GM12873 (cell line): ENCODE data around the gene DIAPH3.

ENCODE experiments used
- CTCF ChIP-seq: IDR thresholded peaks from 2 replicates; pipeline ENCODE4 v1.5.1; 2012; ENCODE audit warnings: low read depth, mild to moderate bottlenecking, moderate library complexity, low read length, control low read depth; ENCODE audit not compliant: insufficient read depth; ENCODE audit errors: missing control alignments

DIAPH3 gene

GRCh38 chr13:59963827-59964226 lies 199.9 kb downstream of the DIAPH3 start:
- TF ChIP-seq CTCF, result no peak

DNA sequence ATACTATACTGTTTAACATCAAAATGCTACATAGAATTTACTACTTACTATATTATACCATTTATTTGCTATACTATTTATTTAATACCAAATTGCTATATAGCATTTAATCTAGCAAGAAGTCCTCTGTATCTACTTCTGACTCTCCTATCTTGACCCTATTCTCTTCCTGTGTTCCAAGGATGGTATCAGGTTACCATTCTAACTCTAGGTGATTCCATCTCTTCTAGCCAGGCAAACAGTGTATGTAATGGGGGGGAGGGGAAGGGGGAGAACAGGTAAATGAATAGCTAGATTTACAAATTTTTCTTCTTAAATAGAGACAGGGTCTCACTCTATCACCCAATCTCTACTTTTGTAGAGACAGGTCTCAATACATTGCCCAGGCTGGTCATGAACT lies 200.3 kb downstream of the DIAPH3 start:
- no peak for TF ChIP-seq CTCF

GRCh38 chr13:59962343-59962742 lies 201.4 kb downstream of the DIAPH3 start:
- TF ChIP-seq CTCF, result no peak

- TF ChIP-seq CTCF, result no peak
These were observed 203.0 kb downstream of the DIAPH3 start for GRCh38 chr13:59960683-59961082.

DNA sequence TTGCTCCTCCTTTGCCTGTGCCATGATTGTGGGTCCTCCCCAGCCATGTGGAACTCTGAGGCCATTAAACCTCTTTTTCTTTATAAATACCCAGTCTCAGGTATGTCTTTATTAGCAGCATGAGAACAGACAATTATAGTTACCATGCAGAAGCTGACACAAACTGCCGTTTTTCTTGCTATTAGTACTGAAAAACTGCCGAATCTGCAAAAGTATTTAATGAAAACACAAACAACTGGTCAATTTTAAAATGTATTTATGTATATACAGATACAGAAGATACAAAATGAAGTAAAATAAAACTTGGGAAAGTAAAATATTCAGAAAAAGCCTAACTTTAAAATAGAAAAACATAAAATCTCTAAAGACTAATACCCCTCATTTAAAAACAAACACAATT lies 206.3 kb downstream of the DIAPH3 start:
- no peak for TF ChIP-seq CTCF

DNA sequence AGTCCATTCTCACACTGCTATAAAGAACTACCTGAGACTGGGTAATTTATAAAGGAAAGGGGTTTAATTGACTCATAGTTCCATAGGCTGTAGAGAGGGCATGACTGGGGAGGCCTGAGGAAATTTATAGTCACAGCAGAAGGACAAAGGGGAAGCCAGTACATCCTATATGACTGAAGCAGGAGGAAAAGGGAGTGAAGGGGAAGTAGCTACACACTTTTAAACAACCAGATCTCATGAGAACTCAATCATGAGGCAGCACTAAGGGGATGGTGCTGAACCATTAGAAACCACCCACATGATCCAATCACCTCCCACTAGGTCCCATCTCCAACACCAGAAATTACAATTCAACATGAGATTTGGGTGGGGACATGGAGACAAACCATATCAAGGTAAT lies 209.1 kb downstream of the DIAPH3 start:
- TF ChIP-seq CTCF, result no peak

DNA sequence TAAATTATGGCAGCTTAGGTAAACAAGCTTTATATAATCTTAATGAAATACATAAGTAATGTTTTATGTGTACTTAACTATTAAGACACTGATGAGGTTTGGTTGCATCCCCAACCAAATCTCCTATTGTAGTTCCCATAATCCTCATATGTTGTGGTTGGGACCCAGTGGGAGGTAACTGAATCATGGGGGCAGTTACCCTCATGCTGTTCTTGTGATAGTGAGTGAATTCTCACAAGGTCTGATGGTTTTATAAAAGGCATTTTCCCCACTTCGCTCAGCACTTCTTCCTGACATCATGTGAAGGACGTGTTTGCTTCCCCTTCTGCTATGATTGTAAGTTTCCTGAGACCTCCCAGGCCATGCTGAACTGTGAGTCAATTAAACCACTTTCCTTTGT lies 212.7 kb downstream of the DIAPH3 start:
- TF ChIP-seq CTCF, result no peak
